T-helper 2 cell treated with Interferon-gamma antibody and Interleukin-4, amounts not matched to agents 100 ng/mL and 5 ng/mL, for 36 hours (primary cell): ENCODE measurements around the gene KRTAP19-8. TPM values are rescaled to one million over a fixed set of nuclear protein-coding genes. Genes with fewer than 3 reads are reported as not detected.

ENCODE experiments used
- intact Hi-C: fragments of 100-400 bp; cut with micrococcal nuclease; formaldehyde crosslinking; loops from one replicate; pipeline ENCODE4 v1.15.1; 2023
- total RNA-seq: library from RNA; stranded (reverse); gene quantifications from 2 replicates; pipeline ENCODE4 v1.2.3, GENCODE V29; 2022

Gene KRTAP19-8, protein sequence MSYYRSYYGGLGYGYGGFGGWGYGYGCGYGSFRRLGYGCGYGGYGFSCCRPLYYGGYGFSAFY
- not detected in 2 replicates for total RNA-seq

DNA sequence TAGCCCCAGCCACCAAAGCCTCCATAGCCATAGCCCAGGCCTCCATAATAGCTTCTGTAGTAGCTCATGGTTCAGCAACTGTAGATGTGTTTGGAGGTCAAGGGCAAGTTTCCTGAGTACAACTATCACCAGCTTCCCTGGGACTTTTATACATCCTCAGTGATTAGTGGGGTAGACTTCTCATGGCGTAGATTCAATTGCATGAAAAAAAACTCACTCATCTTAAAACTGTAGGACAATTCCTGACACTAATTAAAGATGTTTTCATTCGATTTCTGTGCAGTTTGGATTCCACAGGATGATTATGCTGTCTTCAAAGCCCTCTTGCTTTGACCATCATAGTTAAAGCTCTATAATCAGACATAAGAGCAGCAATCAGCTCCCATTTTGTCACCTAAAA, at the start of gene KRTAP19-8:
Gene KRTAP19-8, minus strand, starts transcription at position 101 of the 400 bp plus-strand sequence. Its CDS starts 33 bp downstream, at position 68.
- intact Hi-C loops, result no loop called here

DNA sequence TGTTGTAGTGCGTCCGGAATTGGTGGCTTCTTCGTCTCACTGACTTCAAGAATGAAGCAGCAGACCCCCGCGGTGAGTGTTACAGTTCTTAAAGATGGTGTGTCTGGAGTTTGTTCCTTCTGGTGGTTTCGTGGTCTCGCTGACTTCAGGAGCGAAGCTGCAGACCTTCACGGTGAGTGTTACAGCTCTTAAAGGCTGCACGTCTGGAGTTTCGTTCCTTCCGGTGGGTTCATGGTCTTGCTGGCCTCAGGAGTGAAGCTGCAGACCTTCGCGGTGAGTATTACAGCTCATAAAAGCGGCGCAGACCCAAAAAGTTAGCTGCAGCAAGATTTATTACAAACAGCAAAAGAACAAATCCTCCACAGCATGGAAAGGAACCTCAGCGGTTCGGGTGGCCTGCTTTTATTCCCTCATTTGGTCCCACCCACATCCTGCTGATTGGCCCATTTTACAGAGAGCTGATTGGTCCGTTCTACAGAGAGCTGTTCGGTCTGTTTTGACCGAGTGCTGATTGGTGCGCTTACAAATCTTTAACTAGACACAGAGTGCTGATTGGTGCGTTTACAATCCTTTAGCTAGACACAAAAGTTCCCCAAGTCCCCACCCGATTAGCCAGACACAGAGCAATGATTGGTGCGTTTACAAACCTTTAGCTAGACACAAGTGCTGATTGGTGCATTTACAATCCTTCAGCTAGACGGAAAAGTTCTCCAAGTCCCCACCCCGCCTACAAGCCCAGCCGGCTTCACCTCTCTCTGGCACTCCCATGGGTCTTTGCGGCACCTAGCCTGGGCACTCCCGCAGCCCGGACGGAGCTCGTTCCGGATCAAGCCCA, 49.6 kb upstream of the KRTAP19-8 start:
- intact Hi-C loops, result loop anchor here (2.0 kb wide), 2 partner anchors 249 to 583 kb away; no protein-coding TSS in a partner anchor

DNA sequence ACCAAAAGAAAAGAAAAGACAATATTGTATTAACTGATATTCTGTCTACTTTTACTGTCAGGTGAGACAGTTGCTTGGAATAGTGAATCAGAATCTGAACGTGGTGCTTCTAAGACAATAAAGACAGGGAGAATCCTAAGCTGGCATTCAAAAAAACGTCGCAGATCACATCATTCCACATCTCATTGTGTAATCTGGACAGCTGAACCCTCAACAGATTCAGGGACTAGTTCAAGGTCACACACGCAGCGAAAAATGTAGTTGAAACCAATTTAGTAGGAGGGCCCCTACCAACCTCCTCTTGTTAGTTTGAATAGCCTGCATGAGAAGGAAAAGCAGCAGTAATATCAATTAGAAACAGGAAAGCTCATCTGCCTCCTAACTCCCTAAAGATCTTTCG, 46.4 kb upstream of the KRTAP19-8 start:
- intact Hi-C loops, result no loop called here

DNA sequence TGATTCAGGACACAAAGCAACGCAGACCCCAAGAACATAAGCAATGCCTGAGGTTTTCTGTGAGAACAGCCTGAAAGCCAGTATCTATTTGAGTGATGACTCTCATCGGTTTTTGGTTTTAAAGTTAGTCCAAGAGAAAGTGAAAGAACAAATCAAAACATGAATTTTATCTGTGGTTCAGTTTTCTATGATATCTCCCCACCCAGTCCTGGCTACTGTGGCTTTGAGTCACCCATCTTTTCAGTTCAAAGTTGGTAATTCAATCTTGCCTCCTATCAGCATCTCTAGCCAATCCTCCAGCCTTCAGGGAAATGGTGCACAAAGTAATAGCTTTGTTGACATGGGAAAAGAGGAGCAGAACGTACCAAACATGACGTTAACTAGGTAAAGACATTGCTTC, 40.5 kb upstream of the KRTAP19-8 start:
- intact Hi-C loops, result no loop called here

DNA sequence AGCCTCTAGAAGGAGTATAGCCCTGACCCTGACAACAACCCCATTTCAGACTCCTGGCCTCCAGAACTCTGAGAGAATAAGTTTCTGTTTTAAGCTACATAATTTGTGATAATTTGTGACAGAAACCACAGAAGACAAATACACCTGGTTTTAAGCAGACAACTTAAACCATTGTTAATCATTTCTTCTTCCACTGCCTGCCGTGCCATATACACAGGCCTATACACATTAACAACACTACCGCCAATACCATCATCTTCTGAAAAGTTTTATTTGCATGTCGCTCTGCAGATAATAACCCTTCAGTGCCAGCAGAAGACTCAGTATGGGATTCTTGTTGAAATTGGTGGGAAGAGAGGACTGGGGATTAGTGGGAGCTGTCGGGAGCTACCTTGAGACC, 39.9 kb upstream of the KRTAP19-8 start:
- intact Hi-C loops, result no loop called here

DNA sequence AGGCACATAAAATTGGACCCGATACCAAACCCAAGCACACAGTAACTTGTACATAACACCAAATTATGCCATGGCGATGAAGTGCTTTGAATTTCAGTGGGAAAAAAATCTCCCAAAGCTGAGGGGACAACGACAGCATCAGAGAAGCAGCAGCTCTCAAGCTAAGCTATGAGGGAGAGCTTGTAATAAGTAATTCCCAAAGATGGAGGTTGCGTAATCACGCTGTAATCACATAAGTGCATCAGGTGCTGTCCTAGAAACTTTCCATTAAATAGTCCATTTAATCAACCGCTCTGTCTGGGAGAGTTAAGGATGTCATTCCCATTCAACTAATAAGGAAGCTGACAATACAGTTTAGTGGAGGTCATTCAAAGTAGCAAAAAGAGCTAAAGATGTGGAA, 37.6 kb upstream of the KRTAP19-8 start:
- intact Hi-C loops, result no loop called here

DNA sequence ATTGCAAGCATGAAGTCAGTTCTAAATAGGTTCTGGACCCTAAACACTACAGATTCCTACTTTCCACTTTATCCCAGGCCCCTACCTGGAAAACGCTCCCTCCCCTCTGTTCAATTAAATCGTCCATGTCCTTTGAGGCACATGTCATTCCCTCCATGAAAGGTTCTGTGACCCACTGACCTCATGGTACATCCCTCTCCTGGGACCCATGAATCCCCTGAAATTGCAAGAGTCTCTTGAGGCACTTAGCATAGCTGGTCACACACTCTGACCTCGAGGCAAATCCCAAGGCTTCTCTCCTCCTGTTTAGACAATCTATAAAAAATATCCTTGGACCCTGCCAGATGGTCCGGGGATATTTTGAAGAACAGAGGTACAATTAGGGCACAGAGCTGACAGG, 34.3 kb upstream of the KRTAP19-8 start:
- intact Hi-C loops, result no loop called here

DNA sequence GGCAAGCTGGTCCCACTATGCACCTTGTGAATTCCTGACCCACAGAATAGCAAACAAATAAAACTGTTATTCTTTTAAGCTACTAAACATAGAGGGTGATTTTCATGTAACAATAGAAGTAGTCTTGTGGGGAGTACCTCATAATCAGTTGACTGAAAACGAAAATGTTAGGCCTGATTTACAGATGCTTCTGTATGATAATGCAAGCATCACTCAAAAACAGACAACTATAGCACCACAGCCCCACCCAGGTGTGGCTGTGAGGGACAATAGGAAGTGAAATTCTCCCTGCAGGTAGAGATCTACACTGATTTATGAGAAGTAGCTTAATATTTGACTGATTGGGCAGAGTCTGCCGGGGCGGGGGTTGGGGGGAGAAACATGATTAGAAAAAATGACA, 26.5 kb upstream of the KRTAP19-8 start:
- intact Hi-C loops, result no loop called here

DNA sequence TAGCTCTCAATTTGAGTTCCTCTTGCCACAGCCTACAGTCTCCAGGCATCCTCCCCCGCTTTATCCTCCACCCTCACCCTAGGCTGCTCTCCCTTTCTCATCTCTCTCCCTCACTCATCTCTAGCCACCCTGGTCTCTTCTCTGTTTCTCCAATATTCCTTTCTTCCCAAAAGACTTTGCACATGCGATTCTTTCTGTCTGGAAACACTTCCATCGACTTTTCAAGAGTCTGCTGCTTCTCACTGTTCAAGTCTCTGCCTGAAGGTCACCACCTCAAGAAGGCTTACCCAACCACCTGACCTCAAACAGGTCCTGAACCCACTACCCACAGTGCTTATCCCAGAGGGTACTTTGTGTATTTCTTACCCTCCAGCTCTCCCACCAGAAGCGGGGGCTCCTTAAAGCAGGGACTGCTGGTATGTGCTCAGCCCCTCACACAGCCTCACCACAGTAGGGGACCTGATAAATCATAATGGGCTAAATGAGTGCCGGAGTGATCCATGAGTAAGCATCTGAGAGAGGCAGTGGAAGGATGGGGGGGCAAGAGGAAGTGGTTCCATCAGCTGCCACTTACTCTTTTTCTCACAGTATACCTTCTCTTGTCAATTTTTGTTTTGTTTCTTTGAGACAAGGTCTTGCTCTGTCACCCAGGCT, 14.3 kb upstream of the KRTAP19-8 start:
- intact Hi-C loops, result no loop called here

DNA sequence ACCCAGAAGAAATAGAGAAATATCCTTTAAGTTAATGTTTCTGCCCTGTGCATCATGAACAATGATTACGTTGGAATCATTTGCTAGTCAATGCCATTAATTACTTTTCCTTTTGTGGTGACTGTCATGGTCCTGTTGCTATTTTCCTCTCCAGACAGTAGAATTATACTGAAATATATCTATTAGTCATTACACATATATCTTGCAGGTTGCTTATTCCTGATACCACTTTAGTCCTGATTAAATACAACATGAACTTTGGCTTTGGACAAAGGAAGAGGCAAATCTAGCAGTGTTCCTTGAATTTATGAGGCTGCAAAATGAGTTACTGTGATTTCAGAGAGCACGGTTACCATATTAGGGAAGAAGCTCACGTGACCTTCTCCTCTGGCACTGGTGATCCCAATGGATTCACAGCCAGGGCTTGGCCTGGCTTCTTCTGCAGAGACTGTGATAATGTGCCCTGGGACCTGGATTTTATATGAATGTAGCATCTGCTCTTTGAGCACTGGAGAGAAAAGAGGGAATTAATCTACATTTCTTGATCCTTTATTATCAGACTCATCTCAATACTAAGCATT, 12.4 kb upstream of the KRTAP19-8 start:
- intact Hi-C loops, result no loop called here

DNA sequence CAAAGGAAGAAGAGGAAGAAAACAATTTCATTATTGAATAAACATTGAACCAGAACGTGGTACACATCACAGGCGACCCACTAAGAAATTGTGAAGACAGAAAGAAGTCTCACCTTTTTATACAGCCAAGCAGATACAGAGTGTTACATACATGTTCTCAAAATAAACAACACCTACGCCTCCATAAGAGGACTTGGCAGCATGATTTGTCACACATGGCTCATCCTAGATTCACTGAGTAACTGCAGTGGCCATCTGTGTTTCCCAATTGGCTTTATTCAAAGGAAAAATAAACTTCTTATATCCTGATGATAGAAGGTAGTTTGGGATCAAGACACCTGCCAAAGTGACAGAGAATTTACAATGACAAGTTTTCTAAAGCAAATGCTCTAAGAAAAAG, 7.6 kb upstream of the KRTAP19-8 start:
- intact Hi-C loops, result no loop called here

DNA sequence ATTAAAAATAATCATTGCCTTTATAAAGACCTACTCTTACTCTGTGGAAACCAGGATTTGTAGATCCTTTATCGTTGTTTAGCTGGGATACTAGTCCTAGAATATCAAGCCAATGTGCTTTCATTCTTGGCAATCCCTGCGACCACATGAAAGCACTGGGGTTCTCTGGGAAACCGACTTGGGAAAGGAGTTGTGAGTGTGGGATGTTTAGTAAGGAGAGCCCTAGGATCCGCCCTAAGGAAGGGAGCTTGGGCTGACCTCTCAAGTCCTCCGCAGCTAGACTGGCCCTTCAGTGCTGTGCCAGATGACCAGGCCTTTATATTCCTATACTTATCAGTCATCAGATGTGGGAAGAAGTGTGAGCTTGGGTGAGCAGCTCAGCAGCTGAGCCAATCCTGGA, 5.2 kb upstream of the KRTAP19-8 start:
- intact Hi-C loops, result no loop called here

DNA sequence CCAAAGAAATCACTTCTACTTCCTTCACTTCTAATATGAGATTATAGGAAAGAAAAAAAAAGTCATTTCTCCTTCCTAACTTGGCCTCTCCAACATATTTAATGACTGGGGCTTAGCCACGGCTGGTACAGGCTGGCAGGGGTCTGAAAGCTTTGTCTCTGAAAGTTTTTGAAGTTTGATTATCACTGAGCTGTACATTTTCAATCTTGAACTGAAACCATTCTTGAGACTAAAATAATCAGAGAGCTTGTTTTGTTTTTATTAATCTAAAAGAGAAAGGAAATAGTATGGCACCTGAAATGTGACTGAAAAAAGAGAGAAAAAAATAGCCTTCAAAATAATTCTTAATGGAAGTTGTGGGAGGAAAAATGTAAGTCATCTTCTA, 3.8 kb upstream of the KRTAP19-8 start:
- intact Hi-C loops, result no loop called here

DNA sequence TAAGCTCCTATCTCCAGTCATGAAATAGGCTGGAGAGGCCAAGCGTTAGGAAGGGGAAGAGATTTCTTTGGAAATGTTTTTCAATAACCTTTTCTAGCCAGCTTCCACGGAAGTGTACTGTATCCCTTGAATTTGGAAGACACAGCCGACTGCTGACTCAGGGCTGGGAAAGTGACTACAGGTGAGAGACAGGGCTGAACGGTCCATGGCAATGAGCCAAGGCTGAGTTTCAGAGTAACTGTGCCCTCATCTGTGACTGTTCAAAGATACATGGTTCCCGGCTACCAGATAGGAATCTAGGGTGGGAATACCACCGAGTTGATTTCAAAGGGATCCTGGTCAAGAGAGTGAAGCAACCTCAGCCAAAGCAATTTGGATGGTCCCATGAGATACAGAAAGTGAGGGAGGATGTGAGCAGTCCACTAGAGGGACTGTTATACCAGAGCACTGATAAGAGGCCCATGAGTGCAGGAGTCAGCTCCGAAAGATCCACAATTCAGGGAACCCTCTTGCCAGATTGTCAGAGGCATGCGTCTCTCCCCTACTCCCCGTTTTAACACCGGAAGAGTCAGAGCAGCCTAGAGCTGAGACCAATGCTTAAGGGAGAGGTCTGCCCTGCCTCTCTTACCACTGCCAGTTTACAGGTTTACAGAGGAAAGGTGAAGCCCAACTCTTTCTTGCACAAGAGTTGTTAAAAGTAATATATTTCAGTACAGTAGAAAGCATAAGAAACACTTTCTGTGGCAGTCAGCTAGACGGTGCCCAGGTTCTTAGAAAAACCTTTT, 3.2 kb upstream of the KRTAP19-8 start:
- intact Hi-C loops, result no loop called here

DNA sequence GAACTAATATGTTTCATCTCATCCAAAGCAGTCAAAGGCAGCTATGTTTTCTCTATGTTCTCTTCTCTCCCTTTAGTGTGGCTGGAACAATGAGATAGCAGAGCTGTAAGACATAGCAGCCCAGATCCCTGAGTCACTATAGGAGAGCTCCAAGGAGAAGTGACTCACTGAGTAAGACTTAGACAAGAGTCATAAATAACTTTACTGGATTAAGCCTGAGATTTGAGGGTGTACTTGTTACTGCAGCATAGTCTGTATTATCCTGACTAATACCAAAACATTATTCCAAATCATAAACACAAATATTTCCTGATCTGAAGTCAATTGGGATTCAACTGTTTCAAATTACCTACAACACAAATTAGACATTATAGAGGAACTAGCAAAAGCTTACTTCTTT, 3.9 kb downstream of the KRTAP19-8 start:
- intact Hi-C loops, result no loop called here

DNA sequence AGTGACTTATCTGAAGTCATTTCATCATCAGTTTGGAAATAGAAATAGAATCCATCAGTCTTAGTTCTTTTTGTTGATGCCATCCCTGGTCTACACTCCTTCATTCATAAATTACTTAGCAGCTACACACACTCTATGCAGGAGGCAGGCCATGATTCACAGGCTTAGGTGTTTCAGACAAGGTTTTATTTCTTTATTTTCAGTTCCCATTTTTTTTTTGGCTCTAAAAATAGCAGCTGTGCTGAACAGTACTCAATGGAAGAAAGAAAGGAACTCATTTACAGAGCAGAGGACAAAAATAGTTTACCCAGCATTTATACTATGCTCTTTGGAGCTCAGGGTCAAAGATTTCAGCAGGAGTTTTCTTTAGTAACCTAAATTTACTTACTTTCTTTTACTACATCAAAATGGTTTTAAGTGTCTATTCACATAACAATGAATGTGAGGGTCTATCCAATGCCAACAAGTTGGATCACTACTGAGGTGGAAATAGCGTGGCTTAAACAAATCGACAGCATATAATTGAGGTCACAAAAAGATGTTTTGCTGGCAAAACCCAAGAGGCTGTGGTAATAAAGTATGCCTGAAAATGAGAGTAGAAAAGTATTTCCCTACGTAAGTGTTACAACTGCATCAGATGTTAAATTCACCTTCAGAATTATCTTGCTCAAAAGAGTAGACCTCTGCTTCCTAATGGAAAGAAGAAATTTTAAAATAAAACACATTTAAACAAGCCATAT, 7.7 kb downstream of the KRTAP19-8 start:
- intact Hi-C loops, result no loop called here

DNA sequence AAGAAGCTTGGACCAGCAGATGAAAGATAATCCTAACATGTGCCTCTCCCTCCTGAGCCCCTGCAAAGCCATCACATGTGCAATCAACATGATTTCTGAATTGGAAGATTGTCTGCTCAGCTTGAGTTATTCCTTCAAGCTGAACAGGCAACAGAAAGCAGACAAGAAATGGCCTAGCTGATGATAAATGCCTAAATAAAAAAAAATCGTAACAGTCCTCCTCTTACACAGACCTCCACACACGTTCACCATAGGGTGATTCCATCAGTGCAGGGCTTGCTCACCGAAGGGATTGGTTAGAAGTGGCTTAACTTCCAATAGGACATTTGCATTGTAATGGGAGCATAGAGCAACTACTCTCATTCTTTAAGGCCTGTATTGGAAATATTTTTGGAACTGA, 14.6 kb downstream of the KRTAP19-8 start:
- intact Hi-C loops, result no loop called here

DNA sequence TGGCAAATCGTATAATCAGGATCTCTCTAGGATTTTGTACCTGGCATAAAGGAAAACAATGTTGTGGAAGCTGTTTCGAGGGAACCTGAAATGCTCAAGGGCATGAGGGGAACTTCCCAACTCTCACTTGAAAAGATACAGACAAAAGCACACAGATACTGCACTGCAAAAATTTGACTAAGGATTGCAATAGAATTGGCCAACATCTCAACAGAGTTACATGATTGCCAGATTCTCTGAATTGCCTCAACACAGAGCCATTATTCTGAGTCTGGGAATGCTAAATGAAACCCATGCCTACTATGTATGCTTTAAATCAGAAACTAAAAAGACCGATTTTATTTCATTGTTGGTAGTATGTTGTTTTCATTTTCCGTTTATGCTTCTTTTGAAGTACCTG, 16.0 kb downstream of the KRTAP19-8 start:
- intact Hi-C loops, result no loop called here

DNA sequence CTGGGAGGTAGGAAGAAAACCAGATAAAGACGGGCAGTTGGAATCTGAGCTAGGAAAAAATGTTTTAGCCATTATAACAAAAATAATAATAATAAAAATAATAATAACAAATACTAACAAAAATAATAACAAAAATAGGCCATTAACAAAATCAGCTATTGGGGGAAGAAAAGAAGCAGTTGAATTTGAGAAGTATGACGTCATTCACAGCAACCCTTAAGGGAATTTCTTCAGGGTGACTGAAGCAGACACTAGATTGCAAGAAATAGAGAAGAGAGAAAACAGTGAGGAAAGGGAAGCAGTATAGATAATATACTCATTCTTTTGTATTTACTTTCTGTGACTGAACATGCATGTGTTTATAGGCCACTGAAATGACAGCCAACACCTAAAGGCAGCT, 20.0 kb downstream of the KRTAP19-8 start:
- intact Hi-C loops, result no loop called here

DNA sequence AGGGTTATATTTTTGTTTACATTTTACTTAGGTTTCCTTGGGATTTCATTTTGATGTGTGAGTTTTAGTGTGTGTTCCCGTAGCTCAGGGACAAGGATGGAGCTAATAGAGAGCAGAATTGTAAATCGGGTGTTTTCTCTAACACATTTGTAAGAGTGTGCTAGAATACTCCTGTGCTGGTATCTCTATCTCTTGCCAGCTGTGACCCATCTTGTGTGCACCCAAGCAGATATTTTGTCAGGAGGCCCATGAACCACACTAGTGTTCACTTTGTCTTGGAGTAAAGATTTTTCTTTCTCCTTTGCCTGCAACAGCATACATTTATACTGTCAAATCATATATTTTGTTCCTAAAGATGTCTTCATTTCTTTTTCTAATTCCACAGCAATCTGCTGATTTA, 23.4 kb downstream of the KRTAP19-8 start:
- intact Hi-C loops, result no loop called here
